A549 (cell line): ENCODE measurements around the gene GALNT18. TPM values are rescaled to one million over a fixed set of nuclear protein-coding genes. Genes with fewer than 3 reads are reported as not detected.

ENCODE experiments used
- ATAC-seq, 2 experiments: fragments of 200-7000 bp in 1 of 2; fragments of >200 bp in 1 of 2; cut with Nextera tagmentation in 1 of 2; cut with Tn5 transposase in 1 of 2; 3 replicates each; pipeline versions ENCODE4 v1.8.0 to v1.9.1; 2018 to 2020; ENCODE audit warnings: mild to moderate bottlenecking in 1 of 2, moderate library complexity in 1 of 2
- CTCF ChIA-PET: fragments of 300-600 bp; sonication (Branson Sonifier 250); formaldehyde crosslinking; extraction: SDS; loops from one replicate; lab custom pipeline; 2021; ENCODE audit warnings: antibody characterized with exemption, inconsistent platforms; lab: Yijun Ruan, JAX
- POLR2A ChIA-PET: fragments of 350-600 bp; formaldehyde crosslinking; extraction: SDS; loops from one replicate; lab custom pipeline; 2021; ENCODE audit warnings: antibody characterized with exemption, inconsistent platforms; lab: Yijun Ruan, JAX
- DNase-seq, 2 experiments: peaks; one replicate each; pipeline versions ENCODE4 v3.0.0 to v3.0.0-alpha.2; 2011 to 2016; ENCODE audit warnings: low read depth in 1 of 2, low spot score in 1 of 2
- FAIRE-seq: peaks from 2 replicates; lab custom pipeline; 2011; peaks lifted over from hg19 to GRCh38; lab: Jason Lieb, UNC
- H3K27ac ChIP-seq, 2 experiments: fragments of >200 bp; sonication (Bioruptor Twin); formaldehyde crosslinking; 3 replicates each; pipeline ENCODE4 v1.5.1; 2016 to 2017
- H3K4me1 ChIP-seq: fragments of >200 bp; sonication (Bioruptor Twin); formaldehyde crosslinking; 3 replicates; pipeline ENCODE4 v1.6.1; 2016
- H3K4me2 ChIP-seq: fragments of >200 bp; sonication (Bioruptor Twin); formaldehyde crosslinking; 3 replicates; pipeline ENCODE4 v1.6.1; 2016
- H3K4me3 ChIP-seq: fragments of >200 bp; sonication (Bioruptor Twin); formaldehyde crosslinking; 3 replicates; pipeline ENCODE4 v1.5.1; 2016
- H3K9me3 ChIP-seq: fragments of >200 bp; sonication (Bioruptor Twin); formaldehyde crosslinking; 3 replicates; pipeline ENCODE4 v1.6.1; 2016
- BHLHE40 ChIP-seq: IDR thresholded peaks from 2 replicates; pipeline ENCODE4 v1.6.1; 2012; ENCODE audit warnings: low read depth, low read length, inconsistent platforms
- CBX2 ChIP-seq: fragments of 200-600 bp; sonication (generic); IDR thresholded peaks from 2 replicates; pipeline ENCODE4 v1.6.1; 2016; ENCODE audit warnings: low read depth, mild to moderate bottlenecking, borderline replicate concordance
- CBX8 ChIP-seq: fragments of 200-600 bp; sonication (generic); IDR thresholded peaks from 2 replicates; pipeline ENCODE4 v1.6.1; 2016
- CEBPB ChIP-seq, 2 experiments: fragments of >200 bp in 1 of 2; sonication (Bioruptor Twin) in 1 of 2; formaldehyde crosslinking in 1 of 2; IDR thresholded peaks; 2 replicates each; pipeline ENCODE4 v1.6.1; 2012 to 2016
- CHD4 ChIP-seq: fragments of 200-600 bp; sonication (generic); IDR thresholded peaks from 2 replicates; pipeline ENCODE4 v1.6.1; 2016; ENCODE audit warnings: antibody characterized with exemption, mild to moderate bottlenecking, borderline replicate concordance
- EP300 ChIP-seq, 2 experiments: fragments of >200 bp; sonication (Bioruptor Twin); formaldehyde crosslinking; IDR thresholded peaks; 2 replicates in 1 of 2; 3 replicates in 1 of 2; pipeline ENCODE4 v1.6.1; 2016 to 2017
- FOSB ChIP-seq: fragments of 250-450 bp; sonication (Bioruptor Pico); IDR thresholded peaks from 2 replicates; pipeline ENCODE4 v1.5.0; 2020; ENCODE audit warnings: mild to moderate bottlenecking, moderate library complexity
- GATA3 ChIP-seq: IDR thresholded peaks from 2 replicates; pipeline ENCODE4 v1.6.1; 2012; ENCODE audit warnings: borderline replicate concordance
- HEYL ChIP-seq: fragments of 250-450 bp; sonication (Bioruptor Pico); IDR thresholded peaks from 2 replicates; pipeline ENCODE4 v1.8.0; 2021; ENCODE audit warnings: mild to moderate bottlenecking, moderate library complexity
- HOXA7 ChIP-seq: fragments of 250-450 bp; sonication (Bioruptor Pico); IDR thresholded peaks from 2 replicates; pipeline ENCODE4 v1.5.0; 2020; ENCODE audit warnings: mild to moderate bottlenecking, moderate library complexity
- HOXB13 ChIP-seq: fragments of 250-450 bp; sonication (Bioruptor Pico); IDR thresholded peaks from 2 replicates; pipeline ENCODE4 v1.5.0; 2020; ENCODE audit warnings: low read depth, mild to moderate bottlenecking, moderate library complexity
- JUNB ChIP-seq: fragments of >200 bp; sonication (Bioruptor Twin); formaldehyde crosslinking; IDR thresholded peaks from 2 replicates; pipeline ENCODE4 v1.6.1; 2016
- NR3C1 ChIP-seq: fragments of >200 bp; sonication (Bioruptor Twin); formaldehyde crosslinking; IDR thresholded peaks from 3 replicates; pipeline ENCODE4 v1.6.1; 2017
- POLR2A ChIP-seq: IDR thresholded peaks from 2 replicates; pipeline ENCODE4 v1.6.1; 2012; ENCODE audit warnings: mild to moderate bottlenecking, low read length
- POLR2AphosphoS2 ChIP-seq: conservative IDR thresholded peaks from 2 replicates; pipeline ENCODE4 v1.6.1; 2012; ENCODE audit warnings: low read length, improper control_type of control experiment, inconsistent platforms
- RARB ChIP-seq: fragments of 250-450 bp; sonication (Bioruptor Pico); IDR thresholded peaks from 2 replicates; pipeline ENCODE4 v1.8.0; 2021; ENCODE audit warnings: mild to moderate bottlenecking, moderate library complexity
- REST ChIP-seq: fragments of 200-600 bp; sonication (generic); IDR thresholded peaks from 2 replicates; pipeline ENCODE4 v1.6.1; 2016; ENCODE audit warnings: antibody characterized with exemption, mild to moderate bottlenecking, moderate library complexity
- RFX5 ChIP-seq: fragments of 450-650 bp; IDR thresholded peaks from 2 replicates; pipeline ENCODE4 v1.7.1; 2014; ENCODE audit warnings: antibody characterized with exemption, mild to moderate bottlenecking, moderate library complexity
- SMC3 ChIP-seq: fragments of >200 bp; sonication (Bioruptor Twin); formaldehyde crosslinking; IDR thresholded peaks from 3 replicates; pipeline ENCODE4 v1.6.1; 2018; ENCODE audit warnings: inconsistent platforms
- SREBF2 ChIP-seq: fragments of 450-650 bp; IDR thresholded peaks from 2 replicates; pipeline ENCODE4 v1.6.1; 2014; ENCODE audit warnings: mild to moderate bottlenecking, moderate library complexity
- TP53 ChIP-seq: fragments of 250-450 bp; sonication (Bioruptor Pico); IDR thresholded peaks from 2 replicates; pipeline ENCODE4 v1.5.0; 2021; ENCODE audit warnings: mild to moderate bottlenecking, moderate library complexity
- ZC3H11A ChIP-seq: fragments of 450-650 bp; IDR thresholded peaks from 2 replicates; pipeline ENCODE4 v1.6.1; 2014; ENCODE audit warnings: antibody characterized with exemption, mild to moderate bottlenecking
- ZFP36 ChIP-seq: fragments of 450-650 bp; IDR thresholded peaks from 2 replicates; pipeline ENCODE4 v1.6.1; 2014; ENCODE audit warnings: borderline replicate concordance; ENCODE audit not compliant: partially characterized antibody
- ZNF302 ChIP-seq: fragments of 250-450 bp; sonication (Bioruptor Pico); IDR thresholded peaks from 2 replicates; pipeline ENCODE4 v1.9.0; 2021; ENCODE audit warnings: inconsistent platforms, mild to moderate bottlenecking, moderate library complexity
- WGBS: methylation state at CpG from one replicate; pipeline ENCODE4 v1.1.6; 2017; ENCODE audit errors: missing lambda C conversion rate; 5-methylcytosine and 5-hydroxymethylcytosine counted together
- polyA plus RNA-seq, 4 experiments: library from polyadenylated mRNA; depleted of rRNA in 3 of 4; stranded (reverse); fragments of >200 nt; fragmentation: RNase III in 1 of 4; extraction: RNeasy Plus Mini Kit Qiagen cat#74134 plus additional on column Dnase treatment in 1 of 4; gene quantifications; 2 replicates in 3 of 4; 3 replicates in 1 of 4; pipeline ENCODE4 v1.2.3, GENCODE V29; 2011 to 2017
- TF ChIP-seq, protein P1 (sequence below): fragments of 450-650 bp; IDR thresholded peaks from 2 replicates; pipeline ENCODE4 v1.6.1; 2014; ENCODE audit warnings: antibody characterized with exemption
- TF ChIP-seq, protein P2 (sequence below): IDR thresholded peaks from 2 replicates; pipeline ENCODE4 v1.6.1; 2012

Gene GALNT18
- polyA plus RNA-seq, 2 of the 4 experiments (the other 2 are of a cell fraction): 6.7 to 16.1 TPM

- DNase-seq: no peak
- no peaks in the 10 kb centered on the region for H3K9me3 ChIP-seq
- no peak overlapping the region for H3K4me2 ChIP-seq
- POLR2A ChIA-PET: no interaction called here
- 76% methylated on average over 11 of the region's 12 CpGs for WGBS
- CTCF ChIA-PET: interaction anchor here (1.0 to 2.1 kb wide), 2 partner anchors 10 to 55 kb away, joined by 3 to 6 read pairs; no protein-coding TSS in a partner anchor
- TF ChIP-seq RARB: no peak
- TF ChIP-seq, protein P1, sequence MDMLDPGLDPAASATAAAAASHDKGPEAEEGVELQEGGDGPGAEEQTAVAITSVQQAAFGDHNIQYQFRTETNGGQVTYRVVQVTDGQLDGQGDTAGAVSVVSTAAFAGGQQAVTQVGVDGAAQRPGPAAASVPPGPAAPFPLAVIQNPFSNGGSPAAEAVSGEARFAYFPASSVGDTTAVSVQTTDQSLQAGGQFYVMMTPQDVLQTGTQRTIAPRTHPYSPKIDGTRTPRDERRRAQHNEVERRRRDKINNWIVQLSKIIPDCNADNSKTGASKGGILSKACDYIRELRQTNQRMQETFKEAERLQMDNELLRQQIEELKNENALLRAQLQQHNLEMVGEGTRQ: no peak
- no peak for TF ChIP-seq HEYL (CRISPR knock-in tag)
- no peak for TF ChIP-seq SMC3
- no peak for TF ChIP-seq NR3C1
- no peak for TF ChIP-seq ZFP36
- TF ChIP-seq CHD4: no peak
- TF ChIP-seq POLR2AphosphoS2: no peak
- TF ChIP-seq JUNB: no peak
- TF ChIP-seq HOXB13 (CRISPR knock-in tag): no peak
- TF ChIP-seq GATA3: no peak
- peaks cover 4% of the 10 kb centered on the region for H3K4me1 ChIP-seq
- FAIRE-seq: no peak
- H3K4me3 ChIP-seq: no peak overlapping the region
- no peak for ATAC-seq
- H3K27ac ChIP-seq: no peak overlapping the region
These were observed 186.2 kb downstream of the GALNT18 start for GRCh38 chr11:11435635-11436034.

GRCh38 chr11:11433960-11434359 is 187.8 kb downstream of the GALNT18 start:
- POLR2A ChIA-PET: no interaction called here

GRCh38 chr11:11432621-11433319 is 189.0 kb downstream of the GALNT18 start:
- H3K4me2 ChIP-seq: no peak overlapping the region
- ATAC-seq: no peak
- no peaks in the 10 kb centered on the region for H3K4me1 ChIP-seq
- H3K9me3 ChIP-seq: no peaks in the 10 kb centered on the region
- no peak for FAIRE-seq
- WGBS: 86% methylated on average over 13 of the region's 13 CpGs
- no peak overlapping the region for H3K27ac ChIP-seq
- TF ChIP-seq FOSB (CRISPR knock-in tag) (no peak), ZC3H11A (no peak), CBX8 (no peak), REST (no peak), TP53 (CRISPR knock-in tag) (no peak), CBX2 (no peak), RARB (no peak), RFX5 (no peak), CEBPB (IDR thresholded peaks at IDR 0.05) (no peak), CHD4 (no peak), EP300 (IDR thresholded peaks at IDR 0.05) (no peak), ZNF302 (no peak), SREBF2 (no peak), JUNB (no peak), HOXB13 (CRISPR knock-in tag) (no peak), HOXA7 (no peak), BHLHE40 (no peak)
- TF ChIP-seq, protein P2, sequence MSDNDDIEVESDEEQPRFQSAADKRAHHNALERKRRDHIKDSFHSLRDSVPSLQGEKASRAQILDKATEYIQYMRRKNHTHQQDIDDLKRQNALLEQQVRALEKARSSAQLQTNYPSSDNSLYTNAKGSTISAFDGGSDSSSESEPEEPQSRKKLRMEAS: no peak
- DNase-seq: no peak
- ChIA-PET POLR2A (no interaction called here), CTCF (interaction anchor here (0.9 kb wide), 1 partner anchor 12 kb away, joined by 3 read pairs; no protein-coding TSS in a partner anchor)
- no peak overlapping the region for H3K4me3 ChIP-seq

More at GRCh38 chr11:11433960-11434359, 187.8 kb downstream of the GALNT18 start:
- Histone ChIP-seq H3K27ac (no peak overlapping the region), H3K9me3 (no peaks in the 10 kb centered on the region), H3K4me2 (no peak overlapping the region), H3K4me3 (no peak overlapping the region), H3K4me1 (no peaks in the 10 kb centered on the region)
- CTCF ChIA-PET: interaction anchor here (2.1 kb wide), 1 partner anchor 12 kb away, joined by 6 read pairs; no protein-coding TSS in a partner anchor
- no peak for FAIRE-seq
- WGBS: 98% methylated on average over 2 of the region's 2 CpGs
- DNase-seq: no peak
- no peak for ATAC-seq
- TF ChIP-seq POLR2A: no peak
- TF ChIP-seq, all 56 proteins: peak for 0
